H9 (cell line): ENCODE data around the gene SLC6A19. TPM values are rescaled to one million over a fixed set of nuclear protein-coding genes. Genes with fewer than 3 reads are reported as not detected.

Experiments used
- DNase-seq: peaks from one replicate; pipeline ENCODE4 v3.0.0-alpha.2; 2017
- H2AFZ ChIP-seq: one replicate; pipeline ENCODE4 v1.6.1; 2013; ENCODE audit warnings: mild to moderate bottlenecking, low read length, control low read depth, moderate library complexity
- H2AK5ac ChIP-seq: 2 replicates; pipeline ENCODE4 v1.6.1; 2013; ENCODE audit warnings: low read length, control low read depth, mixed read lengths; ENCODE audit not compliant: insufficient read length
- H2BK120ac ChIP-seq: one replicate; pipeline ENCODE4 v1.6.1; 2013; ENCODE audit warnings: low read depth, mild to moderate bottlenecking, low read length, control low read depth, inconsistent platforms; ENCODE audit not compliant: poor library complexity, severe bottlenecking
- H2BK12ac ChIP-seq: 2 replicates; pipeline ENCODE4 v1.6.1; 2013; ENCODE audit warnings: low read length, control low read depth, mixed read lengths, low read depth; ENCODE audit not compliant: insufficient read length
- H2BK15ac ChIP-seq: 2 replicates; pipeline ENCODE4 v1.6.1; 2013; ENCODE audit warnings: low read depth, low read length, control low read depth
- H2BK20ac ChIP-seq: one replicate; pipeline ENCODE4 v1.6.1; 2013; ENCODE audit warnings: low read depth, mild to moderate bottlenecking, low read length, control low read depth, inconsistent platforms; ENCODE audit not compliant: poor library complexity, severe bottlenecking
- H2BK5ac ChIP-seq: 2 replicates; pipeline ENCODE4 v1.6.1; 2013; ENCODE audit warnings: low read length, control low read depth, mixed read lengths; ENCODE audit not compliant: insufficient read length
- H3K14ac ChIP-seq: 2 replicates; pipeline ENCODE4 v1.6.1; 2013; ENCODE audit warnings: low read length, control low read depth; ENCODE audit not compliant: insufficient read depth
- H3K18ac ChIP-seq: 2 replicates; pipeline ENCODE4 v1.6.1; 2013; ENCODE audit warnings: low read depth, mild to moderate bottlenecking, mixed read lengths, low read length, control low read depth; ENCODE audit not compliant: insufficient read length
- H3K23ac ChIP-seq: 2 replicates; pipeline ENCODE4 v1.6.1; 2013; ENCODE audit warnings: low read length, control low read depth, mixed read lengths, low read depth; ENCODE audit not compliant: insufficient read length
- H3K23me2 ChIP-seq: 2 replicates; pipeline ENCODE4 v1.6.1; 2013; ENCODE audit warnings: low read depth, mild to moderate bottlenecking, mixed read lengths, low read length, control low read depth; ENCODE audit not compliant: insufficient read length, poor library complexity, severe bottlenecking
- H3K27ac ChIP-seq: 2 replicates; pipeline ENCODE4 v1.5.1; 2013; ENCODE audit warnings: low read length, control low read depth, mixed read lengths, low read depth; ENCODE audit not compliant: insufficient read length
- H3K27me3 ChIP-seq: 2 replicates; pipeline ENCODE4 v1.6.1; 2013; ENCODE audit warnings: low read length, control low read depth, inconsistent platforms; ENCODE audit not compliant: insufficient read depth
- H3K4ac ChIP-seq: 2 replicates; pipeline ENCODE4 v1.6.1; 2013; ENCODE audit warnings: low read depth, mild to moderate bottlenecking, control low read depth, inconsistent platforms, low read length, moderate library complexity
- H3K4me1 ChIP-seq: 2 replicates; pipeline ENCODE4 v1.6.1; 2013; ENCODE audit warnings: low read length, control low read depth, inconsistent platforms; ENCODE audit not compliant: insufficient read depth
- H3K4me2 ChIP-seq: 2 replicates; pipeline ENCODE4 v1.6.1; 2013; ENCODE audit warnings: low read length, control low read depth, mixed read lengths; ENCODE audit not compliant: insufficient read length, insufficient read depth
- H3K56ac ChIP-seq: 2 replicates; pipeline ENCODE4 v1.6.1; 2013; ENCODE audit warnings: low read depth, mild to moderate bottlenecking, mixed read lengths, low read length, control low read depth; ENCODE audit not compliant: insufficient read length
- H3K79me1 ChIP-seq: 2 replicates; pipeline ENCODE4 v1.6.1; 2013; ENCODE audit warnings: low read depth, mild to moderate bottlenecking, moderate library complexity, low read length, control low read depth, inconsistent platforms; ENCODE audit not compliant: insufficient read depth, poor library complexity, severe bottlenecking
- H3K79me2 ChIP-seq: 2 replicates; pipeline ENCODE4 v1.6.1; 2013; ENCODE audit warnings: low read length, control low read depth, inconsistent platforms; ENCODE audit not compliant: insufficient read depth
- H3K9ac ChIP-seq: 2 replicates; pipeline ENCODE4 v1.6.1; 2013; ENCODE audit warnings: low read length, control low read depth, mixed read lengths; ENCODE audit not compliant: insufficient read length; ENCODE audit errors: extremely low read depth
- H3K9me3 ChIP-seq: one replicate; pipeline ENCODE4 v1.6.1; 2013; ENCODE audit warnings: low read depth, low read length, inconsistent platforms; ENCODE audit not compliant: control insufficient read depth
- H3T11ph ChIP-seq: one replicate; pipeline ENCODE4 v1.6.1; 2013; ENCODE audit warnings: mild to moderate bottlenecking, low read length, control low read depth, inconsistent platforms
- H4K20me1 ChIP-seq: one replicate; pipeline ENCODE4 v1.6.1; 2013; ENCODE audit not compliant: control insufficient read depth, insufficient read length, insufficient read depth
- H4K5ac ChIP-seq: 2 replicates; pipeline ENCODE4 v1.6.1; 2013; ENCODE audit warnings: low read depth, mild to moderate bottlenecking, mixed read lengths, low read length, control low read depth; ENCODE audit not compliant: insufficient read length
- H4K8ac ChIP-seq: replicated peaks from 2 replicates; pipeline ENCODE4 v1.6.1; 2013; ENCODE audit warnings: low read length, control low read depth, mixed read lengths, low read depth; ENCODE audit not compliant: insufficient read length
- H4K91ac ChIP-seq: 2 replicates; pipeline ENCODE4 v1.6.1; 2013; ENCODE audit warnings: low read depth, mild to moderate bottlenecking, moderate library complexity, mixed read lengths, low read length, control low read depth; ENCODE audit not compliant: insufficient read length
- H3K27ac Mint-ChIP-seq, 3 experiments: 2 replicates in 2 of 3; 3 replicates in 1 of 3; pipeline ENCODE4 v1.8.0; 2020 to 2021; ENCODE audit warnings: mixed read lengths in 3 of 3, mild to moderate bottlenecking in 1 of 3, moderate library complexity in 1 of 3
- H3K27me3 Mint-ChIP-seq: 2 replicates; pipeline ENCODE4 v1.8.0; 2021; ENCODE audit warnings: low read depth, mild to moderate bottlenecking, moderate library complexity, mixed read lengths
- H3K36me3 Mint-ChIP-seq, 3 experiments: 2 replicates in 2 of 3; 3 replicates in 1 of 3; pipeline ENCODE4 v1.8.0; 2020 to 2021; ENCODE audit warnings: low read depth in 3 of 3, mixed read lengths in 3 of 3; ENCODE audit not compliant: insufficient read depth in 1 of 3
- H3K4me1 Mint-ChIP-seq, 2 experiments: 2 replicates each; pipeline ENCODE4 v1.8.0; 2020; ENCODE audit warnings: mixed read lengths in 2 of 2
- H3K4me3 Mint-ChIP-seq, 2 experiments: 2 replicates in 1 of 2; 3 replicates in 1 of 2; pipeline ENCODE4 v1.8.0; 2020 to 2021; ENCODE audit warnings: mild to moderate bottlenecking in 2 of 2, mixed read lengths in 2 of 2, moderate library complexity in 1 of 2
- H3K9me3 Mint-ChIP-seq, 2 experiments: 2 replicates in 1 of 2; 3 replicates in 1 of 2; pipeline ENCODE4 v1.8.0; 2020; ENCODE audit warnings: mild to moderate bottlenecking in 2 of 2, mixed read lengths in 2 of 2, moderate library complexity in 1 of 2
- CTCF ChIP-seq: fragments of 200-600 bp; sonication (generic); conservative IDR thresholded peaks from 3 replicates; pipeline ENCODE4 v1.8.0; 2021; ENCODE audit warnings: antibody characterized with exemption, mild to moderate bottlenecking
- WGBS: extraction: QIAGEN DNeasy Blood & Tissue Kit; methylation state at CpG from one replicate; pipeline ENCODE4 v1.1.7; 2013; ENCODE audit warnings: missing lambda C conversion rate, low lambda C conversion rate, mixed read lengths; ENCODE audit not compliant: insufficient read length; ENCODE audit errors: extremely low coverage; 5-methylcytosine and 5-hydroxymethylcytosine counted together
- total RNA-seq: library from RNA; stranded (reverse); gene quantifications from 2 replicates; pipeline ENCODE4 v1.2.1, GENCODE V29; 2021

The SLC6A19 gene
- total RNA-seq, 1 experiment from 2014 or later, result not detected

DNA sequence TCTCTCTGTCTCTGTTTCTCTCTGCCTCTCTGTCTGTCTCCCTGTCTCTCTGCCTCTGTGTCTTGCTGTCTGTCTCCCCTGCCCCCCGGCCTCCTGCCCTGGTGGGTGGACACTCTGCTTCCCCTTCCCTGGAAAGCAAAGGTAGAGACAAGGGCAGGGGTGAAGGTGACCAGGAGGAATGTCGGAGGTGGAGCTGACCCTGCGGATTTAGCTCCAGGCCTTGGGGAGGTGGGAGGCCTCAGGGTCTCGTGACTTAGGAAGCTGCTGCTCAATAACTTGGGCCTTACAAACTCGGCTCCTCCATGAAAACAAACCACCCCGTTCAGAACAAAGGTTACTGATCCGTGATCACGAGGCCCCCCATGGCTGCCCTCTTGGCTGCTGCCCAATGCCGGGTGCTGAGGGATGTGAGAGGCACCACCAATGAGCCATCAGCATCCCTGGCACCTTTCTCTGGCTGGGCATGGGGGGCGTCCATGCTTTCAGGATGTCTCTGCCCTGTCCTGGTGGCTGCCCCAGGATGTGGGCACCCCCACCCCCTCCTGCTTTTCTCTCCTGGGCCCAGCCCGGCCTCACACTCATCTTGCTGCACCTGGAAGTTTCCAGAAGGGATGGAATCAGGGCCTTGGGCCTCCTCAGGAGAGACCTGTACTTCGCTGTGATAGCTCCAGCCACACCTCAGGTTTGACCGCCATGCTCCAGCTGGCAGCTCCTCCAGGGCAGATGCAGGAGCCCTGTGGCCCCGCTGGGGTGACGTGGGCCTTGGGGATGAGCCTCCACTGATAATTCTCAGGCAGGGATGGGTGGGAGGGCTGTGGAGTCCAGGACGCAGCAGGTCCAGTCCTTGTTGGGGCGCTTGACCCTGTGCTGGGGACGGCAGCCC is 14.8 kb upstream of the SLC6A19 start:
- no peak for DNase-seq
- no peaks in the 10 kb centered on the region for H3K79me2 ChIP-seq
- H2BK12ac ChIP-seq, result no peak overlapping the region
- H3T11ph ChIP-seq, result no peak overlapping the region
- no peak overlapping the region for H3K14ac ChIP-seq
- no peak overlapping the region for H3K23ac ChIP-seq
- Mint-ChIP-seq H3K36me3 (no peaks in the 10 kb centered on the region), H3K4me1 (peaks cover 5 to 8% of the 10 kb centered on the region in 2 experiments; a peak in 2 of 4 replicates), H3K27ac (peak overlapping the region in 1 of 3 experiments; percentile 50; a peak in 1 of 7 replicates), H3K27me3 (peaks cover 11% of the 10 kb centered on the region), H3K4me3 (no peak overlapping the region), H3K9me3 (no peaks in the 10 kb centered on the region)
- H2BK5ac ChIP-seq, result no peak overlapping the region
- no peaks in the 10 kb centered on the region for H3K4me1 ChIP-seq
- H2AFZ ChIP-seq, result no peak overlapping the region
- no peaks in the 10 kb centered on the region for H3K79me1 ChIP-seq
- H2AK5ac ChIP-seq, result no peak overlapping the region
- no peak for TF ChIP-seq CTCF
- no CpG with 5 or more reads among the region's 18 CpGs for WGBS
- no peak overlapping the region for H3K4me2 ChIP-seq
- H3K9ac ChIP-seq, result no peak overlapping the region
- H3K56ac ChIP-seq, result no peak overlapping the region
- no peak overlapping the region for H4K91ac ChIP-seq
- no peak overlapping the region for H3K18ac ChIP-seq
- no peak overlapping the region for H4K5ac ChIP-seq
- no peak overlapping the region for H3K27ac ChIP-seq
- H2BK20ac ChIP-seq, result no peak overlapping the region
- no peak overlapping the region for H4K8ac ChIP-seq
- no peaks in the 10 kb centered on the region for H3K9me3 ChIP-seq
- H2BK15ac ChIP-seq, result no peak overlapping the region
- no peaks in the 10 kb centered on the region for H3K23me2 ChIP-seq
- no peaks in the 10 kb centered on the region for H3K27me3 ChIP-seq
- no peak overlapping the region for H3K4ac ChIP-seq
- H2BK120ac ChIP-seq, result no peak overlapping the region
- H4K20me1 ChIP-seq, result no peaks in the 10 kb centered on the region
